Activated CD8-positive, alpha-beta T cell treated with anti-CD3 and anti-CD28 coated beads for 36 hours (primary cell): ENCODE measurements around the gene ACSF3. TPM values are rescaled to one million over a fixed set of nuclear protein-coding genes. Genes with fewer than 3 reads are reported as not detected.

Experiments used
- ATAC-seq: fragments of 200-7000 bp; cut with Tn5 transposase; one replicate; pipeline ENCODE4 v1.10.0; 2021; ENCODE audit warnings: mild to moderate bottlenecking, moderate library complexity
- CTCF ChIA-PET: fragments of 350-600 bp; sonication (Branson Sonifier 250); formaldehyde crosslinking; loops from one replicate; lab custom pipeline; 2021; ENCODE audit warnings: antibody characterized with exemption; lab: Charles Lee
- POLR2A ChIA-PET: fragments of 350-600 bp; sonication (Branson Sonifier 250); formaldehyde crosslinking; loops from one replicate; lab custom pipeline; 2021; ENCODE audit warnings: antibody characterized with exemption; lab: Charles Lee
- DNase-seq: peaks from one replicate; pipeline ENCODE4 v3.0.0-alpha.2; 2020
- H3K27ac Mint-ChIP-seq: one replicate; pipeline ENCODE4 v1.8.0; 2021; ENCODE audit warnings: mild to moderate bottlenecking, mixed read lengths
- H3K27me3 Mint-ChIP-seq: one replicate; pipeline ENCODE4 v1.8.0; 2021; ENCODE audit warnings: mixed read lengths
- H3K36me3 Mint-ChIP-seq: one replicate; pipeline ENCODE4 v1.8.0; 2021; ENCODE audit warnings: low read depth, mixed read lengths
- H3K4me1 Mint-ChIP-seq: one replicate; pipeline ENCODE4 v1.8.0; 2021; ENCODE audit warnings: low read depth, mixed read lengths
- H3K4me3 Mint-ChIP-seq: one replicate; pipeline ENCODE4 v1.8.0; 2021; ENCODE audit warnings: mild to moderate bottlenecking, moderate library complexity, mixed read lengths
- H3K9me3 Mint-ChIP-seq: one replicate; pipeline ENCODE4 v1.8.0; 2021; ENCODE audit warnings: mixed read lengths
- intact Hi-C: fragments of 100-400 bp; cut with micrococcal nuclease; formaldehyde crosslinking; loops from one replicate; pipeline ENCODE4 v1.10.0; 2022
- total RNA-seq, 2 experiments: library from RNA; stranded (reverse); gene quantifications; one replicate each; pipeline ENCODE4 v1.2.3, GENCODE V29; 2021
- TF ChIP-seq, protein P1 (sequence below): fragments of 200-600 bp; IDR thresholded peaks from one replicate; pipeline ENCODE4 v1.8.0; 2022; ENCODE audit warnings: antibody characterized with exemption, mild to moderate bottlenecking

ACSF3 gene
- total RNA-seq, 2 experiments from 2014 or later: 44.6 to 45.9 TPM

DNA sequence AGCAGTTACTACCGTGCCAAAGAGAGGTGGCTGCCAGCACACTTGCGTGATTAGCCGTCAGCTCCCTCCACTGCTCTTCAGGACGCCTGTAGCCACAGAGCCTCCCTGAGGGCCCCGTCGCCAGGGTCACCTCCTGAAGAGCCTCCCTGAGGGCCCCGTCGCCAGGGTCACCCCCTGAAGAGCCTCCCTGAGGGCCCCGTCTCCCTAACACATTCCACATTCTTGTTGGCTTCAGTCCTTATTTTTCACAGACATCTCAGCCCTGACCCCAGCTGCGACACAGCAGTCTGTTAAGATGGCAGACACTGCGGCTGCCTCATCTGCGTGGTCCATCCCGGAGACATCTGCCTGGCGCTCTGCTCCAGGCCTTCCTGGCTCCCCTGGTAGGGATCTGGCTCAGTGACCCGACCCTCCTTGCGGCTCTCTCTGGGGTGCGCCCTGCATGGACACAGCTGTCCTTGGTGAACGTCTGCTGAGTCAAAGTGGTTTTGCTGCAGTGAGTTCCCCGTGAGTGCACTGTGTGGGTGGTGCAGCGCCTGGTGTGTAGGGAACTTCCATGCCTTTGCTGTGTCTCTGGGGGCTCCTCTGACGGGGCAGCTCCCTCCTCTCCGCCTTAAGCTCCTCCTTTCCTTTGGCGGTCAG is 11.4 kb downstream of the ACSF3 start:
- intact Hi-C loops: no loop called here
- Mint-ChIP-seq H3K4me1 (peaks cover 24% of the 10 kb centered on the region), H3K27ac (no peak overlapping the region), H3K9me3 (no peaks in the 10 kb centered on the region), H3K27me3 (no peaks in the 10 kb centered on the region), H3K36me3 (peaks cover 49% of the 10 kb centered on the region), H3K4me3 (no peak overlapping the region)
- ATAC-seq (no peak), DNase-seq (peak; percentile 33)
- TF ChIP-seq, protein P1, sequence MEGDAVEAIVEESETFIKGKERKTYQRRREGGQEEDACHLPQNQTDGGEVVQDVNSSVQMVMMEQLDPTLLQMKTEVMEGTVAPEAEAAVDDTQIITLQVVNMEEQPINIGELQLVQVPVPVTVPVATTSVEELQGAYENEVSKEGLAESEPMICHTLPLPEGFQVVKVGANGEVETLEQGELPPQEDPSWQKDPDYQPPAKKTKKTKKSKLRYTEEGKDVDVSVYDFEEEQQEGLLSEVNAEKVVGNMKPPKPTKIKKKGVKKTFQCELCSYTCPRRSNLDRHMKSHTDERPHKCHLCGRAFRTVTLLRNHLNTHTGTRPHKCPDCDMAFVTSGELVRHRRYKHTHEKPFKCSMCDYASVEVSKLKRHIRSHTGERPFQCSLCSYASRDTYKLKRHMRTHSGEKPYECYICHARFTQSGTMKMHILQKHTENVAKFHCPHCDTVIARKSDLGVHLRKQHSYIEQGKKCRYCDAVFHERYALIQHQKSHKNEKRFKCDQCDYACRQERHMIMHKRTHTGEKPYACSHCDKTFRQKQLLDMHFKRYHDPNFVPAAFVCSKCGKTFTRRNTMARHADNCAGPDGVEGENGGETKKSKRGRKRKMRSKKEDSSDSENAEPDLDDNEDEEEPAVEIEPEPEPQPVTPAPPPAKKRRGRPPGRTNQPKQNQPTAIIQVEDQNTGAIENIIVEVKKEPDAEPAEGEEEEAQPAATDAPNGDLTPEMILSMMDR: no peak
- CTCF ChIA-PET: no interaction called here
- POLR2A ChIA-PET: interaction anchor here (0.6 to 1.6 kb wide), 4 partner anchors 11 to 32 kb away, joined by 3 to 4 read pairs (median 3); no protein-coding TSS in a partner anchor

DNA sequence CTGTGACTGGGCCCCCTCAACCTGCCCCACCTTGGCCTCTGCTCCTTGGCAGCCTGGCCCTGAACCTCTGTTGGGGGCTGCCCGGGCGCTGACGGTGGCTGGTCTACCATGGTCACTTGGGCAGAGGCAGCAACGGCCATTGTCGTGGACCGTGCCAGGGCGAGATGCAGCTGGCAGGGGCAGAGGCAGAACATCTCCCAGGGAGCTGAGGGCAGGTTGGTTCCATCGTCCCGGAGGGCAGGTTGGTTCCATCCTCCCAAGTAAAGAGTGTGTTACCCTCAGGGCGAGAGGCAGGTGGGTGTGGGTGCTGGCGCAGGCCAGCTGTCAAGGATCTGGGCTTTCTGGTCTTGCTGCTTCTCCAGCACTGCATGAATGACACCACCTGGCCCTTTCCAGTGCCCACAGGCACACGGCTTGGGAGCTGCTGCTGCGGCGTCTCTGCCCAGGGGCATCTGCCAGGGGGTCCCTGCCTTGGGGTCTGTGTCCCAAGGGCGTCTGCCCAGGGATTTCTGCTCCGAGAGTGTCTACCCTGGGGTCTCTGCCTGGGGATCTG is 12.0 kb downstream of the ACSF3 start:
- intact Hi-C loops: no loop called here
- Mint-ChIP-seq H3K4me1 (peaks cover 20% of the 10 kb centered on the region), H3K27me3 (no peaks in the 10 kb centered on the region), H3K4me3 (no peak overlapping the region), H3K36me3 (peaks cover 44% of the 10 kb centered on the region), H3K9me3 (no peaks in the 10 kb centered on the region), H3K27ac (no peak overlapping the region)
- ATAC-seq (no peak), DNase-seq (no peak)
- POLR2A ChIA-PET: interaction anchor here (0.5 to 1.0 kb wide), 4 partner anchors 10 to 96 kb away, joined by 3 to 4 read pairs (median 3); no protein-coding TSS in a partner anchor
- CTCF ChIA-PET: no interaction called here
- TF ChIP-seq, protein P1: no peak

DNA sequence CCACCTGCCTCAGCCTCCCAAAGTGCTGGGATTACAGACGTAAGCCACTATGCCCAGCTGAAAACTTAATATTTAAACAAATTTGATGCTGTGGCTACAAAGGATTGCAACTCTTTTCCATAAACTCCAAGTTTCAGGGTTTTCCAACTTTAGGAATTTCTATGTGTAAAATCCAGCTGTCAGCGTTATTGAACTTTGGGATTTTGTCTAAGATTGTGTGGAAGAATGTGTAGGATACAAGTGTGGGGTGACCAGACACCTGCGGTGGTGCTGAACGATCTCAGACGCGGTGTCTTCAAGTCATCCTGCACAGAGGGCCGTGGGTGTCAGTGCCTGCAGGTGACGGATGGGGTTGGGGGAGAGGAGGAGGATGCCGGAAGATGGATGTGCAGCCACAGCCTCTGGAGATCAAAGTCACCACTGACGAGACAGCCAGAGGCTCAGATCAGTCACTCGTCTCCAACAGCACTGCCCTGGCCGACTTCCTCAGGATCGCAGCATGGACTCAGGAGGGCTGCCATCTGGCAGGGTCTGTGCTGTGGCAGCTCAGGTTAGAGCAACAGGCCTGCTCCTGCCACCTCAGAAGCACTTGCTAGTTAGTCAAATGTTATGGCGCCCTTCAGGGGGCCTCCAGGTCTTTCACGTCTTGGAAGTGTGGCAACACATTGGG is 13.0 kb downstream of the ACSF3 start:
- no peaks in the 10 kb centered on the region for H3K27me3 Mint-ChIP-seq
- ATAC-seq (no peak), DNase-seq (no peak)
- peaks cover 12% of the 10 kb centered on the region for H3K4me1 Mint-ChIP-seq
- ChIA-PET CTCF (no interaction called here), POLR2A (no interaction called here)
- intact Hi-C loops: no loop called here
- peaks cover 36% of the 10 kb centered on the region for H3K36me3 Mint-ChIP-seq
- no peak overlapping the region for H3K27ac Mint-ChIP-seq
- H3K9me3 Mint-ChIP-seq: no peaks in the 10 kb centered on the region
- no peak overlapping the region for H3K4me3 Mint-ChIP-seq
- TF ChIP-seq, protein P1: no peak

DNA sequence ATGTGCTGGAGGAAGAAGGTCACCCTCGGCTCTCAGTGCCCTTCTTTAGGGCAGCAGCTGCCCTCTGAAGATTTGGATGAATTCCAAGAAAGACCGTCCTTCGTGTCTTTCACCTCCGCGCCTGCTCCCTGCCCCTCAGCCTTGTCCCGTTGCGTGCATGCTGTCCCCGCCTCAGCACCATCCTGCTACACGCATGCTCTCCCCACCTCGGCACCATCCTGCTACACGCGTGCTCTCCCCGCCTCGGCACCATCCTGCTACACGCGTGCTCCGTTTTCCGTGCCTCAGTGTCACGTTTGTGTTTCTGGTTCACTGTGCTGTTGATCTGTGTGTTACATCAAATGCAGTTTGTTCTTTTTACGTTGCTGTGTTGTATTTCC is 13.5 kb downstream of the ACSF3 start:
- TF ChIP-seq, protein P1: no peak
- Mint-ChIP-seq H3K27ac (no peak overlapping the region), H3K4me1 (peaks cover 8% of the 10 kb centered on the region), H3K9me3 (no peaks in the 10 kb centered on the region), H3K4me3 (no peak overlapping the region), H3K27me3 (no peaks in the 10 kb centered on the region), H3K36me3 (peaks cover 33% of the 10 kb centered on the region)
- CTCF ChIA-PET: no interaction called here
- intact Hi-C loops: no loop called here
- ATAC-seq (no peak), DNase-seq (no peak)
- POLR2A ChIA-PET: no interaction called here

DNA sequence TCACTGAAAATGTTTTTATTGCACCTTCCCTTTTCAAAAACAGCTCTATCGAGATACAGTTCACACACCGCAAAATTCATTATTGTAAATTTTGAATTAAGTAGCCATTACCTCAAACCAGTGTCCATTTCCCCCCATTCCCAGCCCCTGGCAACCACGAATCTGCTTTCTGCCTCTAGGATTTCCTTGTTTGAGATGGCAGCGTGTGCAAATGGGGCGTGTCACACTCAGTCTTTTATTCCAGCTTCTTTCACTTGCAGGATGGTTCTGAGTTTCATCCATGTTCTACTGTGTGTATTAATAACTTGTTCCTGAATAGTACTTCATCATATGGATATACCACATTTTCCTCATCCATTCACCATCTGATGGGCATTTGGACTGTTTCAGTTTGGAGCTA is 14.8 kb downstream of the ACSF3 start:
- Mint-ChIP-seq H3K36me3 (peaks cover 24% of the 10 kb centered on the region), H3K27ac (no peak overlapping the region)
- intact Hi-C loops: no loop called here

More for the DNA sequence above, 14.8 kb downstream of the ACSF3 start:
- ChIA-PET CTCF (interaction anchor here (1.0 kb wide), 1 partner anchor 251 kb away, joined by 3 read pairs; no protein-coding TSS in a partner anchor), POLR2A (interaction anchor here (3.2 kb wide), 1 partner anchor 11 kb away, joined by 18 read pairs; no protein-coding TSS in a partner anchor)
- TF ChIP-seq, protein P1: no peak
- ATAC-seq (no peak), DNase-seq (no peak)
- H3K9me3 Mint-ChIP-seq: no peaks in the 10 kb centered on the region
- no peaks in the 10 kb centered on the region for H3K27me3 Mint-ChIP-seq
- no peak overlapping the region for H3K4me3 Mint-ChIP-seq
- peaks cover 4% of the 10 kb centered on the region for H3K4me1 Mint-ChIP-seq
